ENCODE results near the gene GINS2.

DNA sequence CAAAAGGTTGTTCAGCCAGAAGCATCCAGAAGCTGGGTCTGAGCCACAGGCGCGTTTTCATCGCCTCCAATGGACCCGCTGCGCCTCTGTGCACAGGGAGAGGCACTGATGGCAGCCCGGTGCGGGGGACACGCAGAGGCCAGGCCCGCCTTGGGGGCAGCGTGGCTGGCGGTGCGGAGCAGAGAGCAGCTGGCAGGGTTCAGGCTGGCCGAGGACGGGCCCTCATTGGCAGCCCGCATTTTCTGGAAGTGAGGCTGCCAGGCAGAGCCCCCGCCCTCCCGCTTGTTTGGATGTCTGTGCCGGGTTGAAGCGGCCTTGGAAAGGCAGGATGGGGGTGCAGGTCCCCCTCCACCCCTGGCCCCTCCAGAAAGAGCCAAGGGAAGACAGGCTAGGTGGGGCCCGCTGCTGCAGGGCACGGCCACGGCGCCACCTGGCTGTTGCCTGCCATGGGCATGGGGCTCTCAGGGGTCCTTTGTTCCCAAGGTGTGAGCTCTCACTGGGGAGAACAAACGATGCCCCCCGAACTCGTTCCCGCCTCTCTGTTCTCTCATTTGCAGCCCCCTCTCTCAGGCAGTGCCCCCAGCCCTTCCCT, 56.9 kb downstream of the GINS2 start:
- peak; percentile 30 to 61; a peak in 3 of 4 replicates for TF ChIP-seq CTCF (conservative IDR thresholded peaks at IDR 0.05; ENCODE audit: low read depth in 2 of 2)
- TF ChIP-seq EZH2 (IDR thresholded peaks at IDR 0.05; ENCODE audit: low read depth, unreplicated experiment): no peak
- no peak for TF ChIP-seq EZH2phosphoT487 (IDR thresholded peaks at IDR 0.05; ENCODE audit: unreplicated experiment)
- TF ChIP-seq POLR2AphosphoS5 (IDR thresholded peaks at IDR 0.05; ENCODE audit: low read depth): no peak
- TF ChIP-seq REST (IDR thresholded peaks at IDR 0.05; ENCODE audit: unreplicated experiment): no peak
- TF ChIP-seq JUNB (IDR thresholded peaks at IDR 0.05; ENCODE audit: unreplicated experiment): no peak
- no peak for TF ChIP-seq ETS1 (IDR thresholded peaks at IDR 0.05)
- TF ChIP-seq CREB1 (CRISPR knock-in tag; IDR thresholded peaks at IDR 0.05; ENCODE audit: low read depth): no peak
- TF ChIP-seq ZNF114 (CRISPR knock-in tag; IDR thresholded peaks at IDR 0.05): no peak
- no peak for TF ChIP-seq ZNF331 (CRISPR knock-in tag; IDR thresholded peaks at IDR 0.05; ENCODE audit: low read depth)
- no peak for TF ChIP-seq NANOG (IDR thresholded peaks at IDR 0.05; ENCODE audit: borderline replicate concordance)
- no peak for TF ChIP-seq ZNF462 (CRISPR knock-in tag; IDR thresholded peaks at IDR 0.05)
- TF ChIP-seq STAT1 (IDR thresholded peaks at IDR 0.05; ENCODE audit: unreplicated experiment): no peak
